Measurements from ENCODE around the gene USP7. TPM values are rescaled to one million over a fixed set of nuclear protein-coding genes. Genes with fewer than 3 reads are reported as not detected.

Gene USP7
- total RNA-seq, 1 experiment from 2014 or later = 73.8 TPM

GRCh38 chr16:8912793-8913192 is 50.9 kb downstream of the USP7 start:
- Histone ChIP-seq H3F3A (ENCODE audit: low read length, unreplicated experiment) (no peaks in the 10 kb centered on the region), H3K9ac (ENCODE audit: low read length) (no peak overlapping the region), H3K36me3 (ENCODE audit: low read depth, low read length) (peaks cover 45% of the 10 kb centered on the region), H3K27me3 (ENCODE audit: low read length) (no peaks in the 10 kb centered on the region), H3K27ac (ENCODE audit: low read length) (no peak overlapping the region), H3K4me1 (ENCODE audit: insufficient read depth, low read length) (peaks cover 15% of the 10 kb centered on the region), H3K79me2 (ENCODE audit: low read length) (peaks cover 9% of the 10 kb centered on the region; the same call in 1 of the 2 replicates), H3K4me3 (ENCODE audit: low read length) (no peak overlapping the region), H3K9me2 (replicated peaks; ENCODE audit: low read length) (no peaks in the 10 kb centered on the region), H3K9me3 (ENCODE audit: low read length) (no peaks in the 10 kb centered on the region), H4K20me1 (ENCODE audit: low read length) (peaks cover 9% of the 10 kb centered on the region; the same call in 1 of the 2 replicates), H3K4me2 (ENCODE audit: low read length) (no peak overlapping the region), H2AFZ (ENCODE audit: low read length) (no peak overlapping the region)
- ChIA-PET CTCF (no interaction called here), POLR2A (ENCODE audit: unreplicated experiment) (no interaction called here)
- DNase-seq (no peak), ATAC-seq (no peak)
- no TSS peak for BruUV-seq (replicated peaks)
- intact Hi-C loops (cut with micrococcal nuclease) = no loop called here
- TF ChIP-seq EZH2 (IDR thresholded peaks at IDR 0.05; ENCODE audit: low read length, unreplicated experiment) = no peak
- TF ChIP-seq EZH2phosphoT487 (IDR thresholded peaks at IDR 0.05; ENCODE audit: borderline replicate concordance, low read length) = no peak
- TF ChIP-seq, protein P1, sequence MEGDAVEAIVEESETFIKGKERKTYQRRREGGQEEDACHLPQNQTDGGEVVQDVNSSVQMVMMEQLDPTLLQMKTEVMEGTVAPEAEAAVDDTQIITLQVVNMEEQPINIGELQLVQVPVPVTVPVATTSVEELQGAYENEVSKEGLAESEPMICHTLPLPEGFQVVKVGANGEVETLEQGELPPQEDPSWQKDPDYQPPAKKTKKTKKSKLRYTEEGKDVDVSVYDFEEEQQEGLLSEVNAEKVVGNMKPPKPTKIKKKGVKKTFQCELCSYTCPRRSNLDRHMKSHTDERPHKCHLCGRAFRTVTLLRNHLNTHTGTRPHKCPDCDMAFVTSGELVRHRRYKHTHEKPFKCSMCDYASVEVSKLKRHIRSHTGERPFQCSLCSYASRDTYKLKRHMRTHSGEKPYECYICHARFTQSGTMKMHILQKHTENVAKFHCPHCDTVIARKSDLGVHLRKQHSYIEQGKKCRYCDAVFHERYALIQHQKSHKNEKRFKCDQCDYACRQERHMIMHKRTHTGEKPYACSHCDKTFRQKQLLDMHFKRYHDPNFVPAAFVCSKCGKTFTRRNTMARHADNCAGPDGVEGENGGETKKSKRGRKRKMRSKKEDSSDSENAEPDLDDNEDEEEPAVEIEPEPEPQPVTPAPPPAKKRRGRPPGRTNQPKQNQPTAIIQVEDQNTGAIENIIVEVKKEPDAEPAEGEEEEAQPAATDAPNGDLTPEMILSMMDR (conservative IDR thresholded peaks at IDR 0.05; ENCODE audit: low read depth, low read length) = no peak

DNA sequence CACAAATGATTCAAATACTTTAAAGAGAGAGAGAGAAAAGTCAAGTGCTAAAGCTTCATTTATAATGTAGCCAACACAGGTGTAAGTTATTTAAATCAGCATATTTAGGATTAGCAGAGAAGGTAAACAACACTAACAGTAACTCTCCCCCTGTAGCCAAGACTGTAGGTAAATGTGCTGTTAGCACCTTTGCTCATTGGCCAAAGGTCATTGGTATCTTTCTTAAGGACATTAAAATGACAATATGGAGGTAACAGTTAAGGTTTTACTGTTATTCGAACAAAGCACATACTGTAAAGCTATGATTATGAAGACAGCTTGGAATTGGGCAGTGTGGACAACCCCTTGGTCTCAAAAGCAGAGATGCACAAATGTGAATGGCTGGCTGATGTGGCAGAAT is 52.9 kb downstream of the USP7 start:
- H3K4me2 ChIP-seq (ENCODE audit: low read length) = no peak overlapping the region
- H3K9me3 ChIP-seq (ENCODE audit: low read length) = no peaks in the 10 kb centered on the region
- POLR2A ChIA-PET (ENCODE audit: unreplicated experiment) = no interaction called here
- no TSS peak for BruUV-seq (replicated peaks)
- no peak for ATAC-seq
- H3K79me2 ChIP-seq (ENCODE audit: low read length) = peaks cover 9% of the 10 kb centered on the region; the same call in 1 of the 2 replicates
- H3K4me3 ChIP-seq (ENCODE audit: low read length) = no peak overlapping the region
- CTCF ChIA-PET = no interaction called here
- peaks cover 9% of the 10 kb centered on the region; the same call in 1 of the 2 replicates for H4K20me1 ChIP-seq (ENCODE audit: low read length)
- no peak overlapping the region for H3K27ac ChIP-seq (ENCODE audit: low read length)
- H3K27me3 ChIP-seq (ENCODE audit: low read length) = no peaks in the 10 kb centered on the region
- TF ChIP-seq EZH2phosphoT487 (IDR thresholded peaks at IDR 0.05; ENCODE audit: borderline replicate concordance, low read length) (no peak), EZH2 (IDR thresholded peaks at IDR 0.05; ENCODE audit: low read length, unreplicated experiment) (no peak)
- TF ChIP-seq, protein P1 (conservative IDR thresholded peaks at IDR 0.05; ENCODE audit: low read depth, low read length) = no peak
- no peak overlapping the region for H2AFZ ChIP-seq (ENCODE audit: low read length)
- peaks cover 15% of the 10 kb centered on the region for H3K4me1 ChIP-seq (ENCODE audit: insufficient read depth, low read length)
- H3K9ac ChIP-seq (ENCODE audit: low read length) = no peak overlapping the region
- H3F3A ChIP-seq (ENCODE audit: low read length, unreplicated experiment) = no peaks in the 10 kb centered on the region
- H3K36me3 ChIP-seq (ENCODE audit: low read depth, low read length) = peaks cover 47% of the 10 kb centered on the region
- DNase-seq = no peak
- intact Hi-C loops (cut with micrococcal nuclease) = no loop called here
- H3K9me2 ChIP-seq (replicated peaks; ENCODE audit: low read length) = no peaks in the 10 kb centered on the region

- ChIA-PET CTCF (no interaction called here), POLR2A (ENCODE audit: unreplicated experiment) (no interaction called here)
- peaks cover 15% of the 10 kb centered on the region for H3K4me1 ChIP-seq (ENCODE audit: insufficient read depth, low read length)
- H3K4me2 ChIP-seq (ENCODE audit: low read length) = no peak overlapping the region
- H4K20me1 ChIP-seq (ENCODE audit: low read length) = peaks cover 9% of the 10 kb centered on the region; the same call in 1 of the 2 replicates
- H3K79me2 ChIP-seq (ENCODE audit: low read length) = peaks cover 4% of the 10 kb centered on the region; the same call in 1 of the 2 replicates
- H3K9me2 ChIP-seq (replicated peaks; ENCODE audit: low read length) = no peaks in the 10 kb centered on the region
- H2AFZ ChIP-seq (ENCODE audit: low read length) = no peak overlapping the region
- DNase-seq (peak; percentile 7), ATAC-seq (peak; percentile 42)
- intact Hi-C loops (cut with micrococcal nuclease) = loop anchor here (5.0 kb wide), 1 partner anchor 98 kb away; no protein-coding TSS in a partner anchor
- no peak for TF ChIP-seq EZH2 (IDR thresholded peaks at IDR 0.05; ENCODE audit: low read length, unreplicated experiment)
- TF ChIP-seq EZH2phosphoT487 (IDR thresholded peaks at IDR 0.05; ENCODE audit: borderline replicate concordance, low read length) = no peak
- TF ChIP-seq, protein P1 (conservative IDR thresholded peaks at IDR 0.05; ENCODE audit: low read depth, low read length) = no peak
- H3K9ac ChIP-seq (ENCODE audit: low read length) = no peak overlapping the region
- no peaks in the 10 kb centered on the region for H3K9me3 ChIP-seq (ENCODE audit: low read length)
- peaks cover 44% of the 10 kb centered on the region for H3K36me3 ChIP-seq (ENCODE audit: low read depth, low read length)
- no peaks in the 10 kb centered on the region for H3K27me3 ChIP-seq (ENCODE audit: low read length)
- no peak overlapping the region for H3K27ac ChIP-seq (ENCODE audit: low read length)
- no peaks in the 10 kb centered on the region for H3F3A ChIP-seq (ENCODE audit: low read length, unreplicated experiment)
- no peak overlapping the region for H3K4me3 ChIP-seq (ENCODE audit: low read length)
- BruUV-seq (replicated peaks) = no TSS peak
Observed at GRCh38 chr16:8908810-8909468, 54.8 kb downstream of the USP7 start.
